Liver (tissue), 9 donors: Measurements from ENCODE around the gene B9D1. TPM values are rescaled to one million over a fixed set of nuclear protein-coding genes. Genes with fewer than 3 reads are reported as not detected.

Experiments used
- DNase-seq: peaks from one replicate; pipeline ENCODE4 v3.0.0-alpha.2; 2017; ENCODE audit warnings: low spot score
- H3K27ac ChIP-seq, 2 donors: one replicate each; pipeline ENCODE4 v1.7.0; 2013; ENCODE audit warnings: inconsistent platforms in 2 of 2, low read length in 2 of 2, control low read depth in 1 of 2, low read depth in 1 of 2, mild to moderate bottlenecking in 1 of 2
- H3K27me3 ChIP-seq, 4 donors: one replicate each; pipeline versions ENCODE4 v1.6.1 to v1.7.0; 2013; ENCODE audit warnings: low read length in 3 of 4, inconsistent platforms in 1 of 4, mild to moderate bottlenecking in 1 of 4, moderate library complexity in 1 of 4; ENCODE audit not compliant: control insufficient read depth in 4 of 4, insufficient read depth in 4 of 4
- H3K36me3 ChIP-seq, 4 donors: one replicate each; pipeline versions ENCODE4 v1.6.1 to v1.7.0; 2013; ENCODE audit warnings: low read length in 3 of 4, mild to moderate bottlenecking in 3 of 4, low read depth in 1 of 4, moderate library complexity in 1 of 4; ENCODE audit not compliant: control insufficient read depth in 4 of 4, insufficient read depth in 3 of 4
- H3K4me1 ChIP-seq, 4 donors: one replicate each; pipeline versions ENCODE4 v1.6.1 to v1.7.0; 2013; ENCODE audit warnings: low read length in 3 of 4, mild to moderate bottlenecking in 3 of 4, moderate library complexity in 1 of 4; ENCODE audit not compliant: control insufficient read depth in 4 of 4, insufficient read depth in 4 of 4
- H3K4me3 ChIP-seq, 3 donors: one replicate each; pipeline versions ENCODE4 v1.6.1 to v1.7.0; 2013; ENCODE audit warnings: low read length in 3 of 3, control low read depth in 1 of 3, low read depth in 1 of 3, mild to moderate bottlenecking in 1 of 3
- H3K9ac ChIP-seq, 2 donors: one replicate each; pipeline ENCODE4 v1.7.0; 2013; ENCODE audit warnings: low read length in 2 of 2, mild to moderate bottlenecking in 2 of 2, moderate library complexity in 2 of 2, control low read depth in 1 of 2, low read depth in 1 of 2
- H3K9me3 ChIP-seq, 4 donors: one replicate each; pipeline versions ENCODE4 v1.6.1 to v1.7.0; 2013; ENCODE audit warnings: low read length in 3 of 4; ENCODE audit not compliant: control insufficient read depth in 4 of 4
- CTCF ChIP-seq: fragments of 150-350 bp; IDR thresholded peaks from 2 replicates; pipeline ENCODE4 v1.5.1; 2017; ENCODE audit warnings: improper control_type of control experiment, low read depth, low read length; ENCODE audit not compliant: missing input control
- EGR1 ChIP-seq, 2 donors: IDR thresholded peaks; 2 replicates each; pipeline ENCODE4 v1.6.1; 2016 to 2018; ENCODE audit warnings: antibody characterized with exemption in 2 of 2, low read depth in 2 of 2
- FOXA1 ChIP-seq: IDR thresholded peaks from 2 replicates; pipeline ENCODE4 v1.6.1; 2016; ENCODE audit warnings: antibody characterized with exemption
- FOXA2 ChIP-seq: IDR thresholded peaks from 2 replicates; pipeline ENCODE4 v1.6.1; 2016; ENCODE audit warnings: antibody characterized with exemption
- GABPA ChIP-seq, 2 donors: IDR thresholded peaks in 1 of 2; conservative IDR thresholded peaks in 1 of 2; 2 replicates each; pipeline ENCODE4 v1.6.1; 2016; ENCODE audit warnings: antibody characterized with exemption in 2 of 2, mild to moderate bottlenecking in 1 of 2, moderate library complexity in 1 of 2
- HNF4A ChIP-seq, 2 donors: conservative IDR thresholded peaks; 2 replicates each; pipeline ENCODE4 v1.6.1; 2016; ENCODE audit warnings: antibody characterized with exemption in 2 of 2, mild to moderate bottlenecking in 2 of 2
- HNF4G ChIP-seq: IDR thresholded peaks from 2 replicates; pipeline ENCODE4 v1.6.1; 2016; ENCODE audit warnings: antibody characterized with exemption
- JUND ChIP-seq, 2 donors: IDR thresholded peaks; 2 replicates each; pipeline ENCODE4 v1.6.1; 2016; ENCODE audit warnings: antibody characterized with exemption in 2 of 2
- MAX ChIP-seq: IDR thresholded peaks from 2 replicates; pipeline ENCODE4 v1.6.1; 2016; ENCODE audit warnings: antibody characterized with exemption
- NR2F2 ChIP-seq: IDR thresholded peaks from 2 replicates; pipeline ENCODE4 v1.6.1; 2016; ENCODE audit warnings: antibody characterized with exemption
- RAD21 ChIP-seq, 2 donors: IDR thresholded peaks; 2 replicates each; pipeline ENCODE4 v1.6.1; 2016; ENCODE audit warnings: antibody characterized with exemption in 2 of 2, mild to moderate bottlenecking in 2 of 2
- REST ChIP-seq: IDR thresholded peaks from 2 replicates; pipeline ENCODE4 v1.6.1; 2016; ENCODE audit warnings: antibody characterized with exemption, mild to moderate bottlenecking
- RXRA ChIP-seq, 2 donors: IDR thresholded peaks; 2 replicates each; pipeline ENCODE4 v1.6.1; 2017 to 2018; ENCODE audit warnings: antibody characterized with exemption in 2 of 2, mild to moderate bottlenecking in 1 of 2
- SP1 ChIP-seq: IDR thresholded peaks from 2 replicates; pipeline ENCODE4 v1.6.1; 2018; ENCODE audit warnings: antibody characterized with exemption, mild to moderate bottlenecking
- TAF1 ChIP-seq: conservative IDR thresholded peaks from 2 replicates; pipeline ENCODE4 v1.6.1; 2016; ENCODE audit warnings: antibody characterized with exemption, mild to moderate bottlenecking
- YY1 ChIP-seq: IDR thresholded peaks from 2 replicates; pipeline ENCODE4 v1.6.1; 2016; ENCODE audit warnings: antibody characterized with exemption, mild to moderate bottlenecking
- ZBTB33 ChIP-seq: IDR thresholded peaks from 2 replicates; pipeline ENCODE4 v1.6.1; 2016; ENCODE audit warnings: antibody characterized with exemption
- WGBS: extraction: QIAGEN DNeasy Blood & Tissue Kit; methylation state at CpG from one replicate; pipeline ENCODE4 v1.1.7; 2013; 5-methylcytosine and 5-hydroxymethylcytosine counted together
- polyA plus RNA-seq, 2 donors: library from polyadenylated mRNA; stranded (reverse) in 1 of 2; unstranded in 1 of 2; fragments of 200-250 nt in 1 of 2; fragments of >200 nt in 1 of 2; fragmentation: Nextera tagmentation in 1 of 2; extraction: Ambion mirVana in 1 of 2; gene quantifications; one replicate each; pipeline versions ENCODE4 v1.2.1 to v1.2.3, GENCODE V29; 2013 to 2015
- total RNA-seq, 2 donors: library from RNA; depleted of rRNA; stranded (reverse); fragments of >200 nt; gene quantifications; one replicate each; pipeline ENCODE4 v1.2.3, GENCODE V29; 2014
- donor health status: healthy.
- donor health status: healthy.
- donor health status: healthy.
- donor health status: healthy.
- donor health status: healthy.

The B9D1 gene
- total and polyA plus RNA-seq, 4 donors = 8.4 to 22.0 (median 10.8) TPM

- no peak overlapping the region for H3K27ac ChIP-seq
- no peak for DNase-seq
- H3K9me3 ChIP-seq = no peaks in the 10 kb centered on the region
- H3K4me1 ChIP-seq = no peaks in the 10 kb centered on the region
- no peaks in the 10 kb centered on the region for H3K27me3 ChIP-seq
- no peak overlapping the region for H3K9ac ChIP-seq
- H3K36me3 ChIP-seq = no peaks in the 10 kb centered on the region
- no peak for TF ChIP-seq REST
- no peak for TF ChIP-seq MAX
- TF ChIP-seq NR2F2 = no peak
- no peak for TF ChIP-seq RAD21 (IDR thresholded peaks at IDR 0.05)
- TF ChIP-seq RXRA (IDR thresholded peaks at IDR 0.05) = no peak
- no peak for TF ChIP-seq ZBTB33
- TF ChIP-seq EGR1 (IDR thresholded peaks at IDR 0.05; ENCODE audit: low read depth in 2 of 2) = no peak
- TF ChIP-seq TAF1 = no peak
- TF ChIP-seq JUND (IDR thresholded peaks at IDR 0.05) = no peak
- no peak for TF ChIP-seq HNF4A (conservative IDR thresholded peaks at IDR 0.05)
- TF ChIP-seq FOXA2 = no peak
- TF ChIP-seq SP1 = no peak
- WGBS = 88% methylated on average over 1 of the region's 1 CpG
- no peak overlapping the region for H3K4me3 ChIP-seq
Measured at GRCh38 chr17:19404264-19404663, 41.7 kb upstream of the B9D1 start.

GRCh38 chr17:19403021-19403420, 40.5 kb upstream of the B9D1 start:
- 91% methylated on average over 4 of the region's 4 CpGs for WGBS
- H3K9me3 ChIP-seq = no peaks in the 10 kb centered on the region
- TF ChIP-seq RAD21 (IDR thresholded peaks at IDR 0.05) (no peak), HNF4G (no peak), TAF1 (no peak), EGR1 (IDR thresholded peaks at IDR 0.05; ENCODE audit: low read depth in 2 of 2) (no peak), MAX (no peak)
- no peaks in the 10 kb centered on the region for H3K4me1 ChIP-seq
- no peak overlapping the region for H3K27ac ChIP-seq
- no peak overlapping the region for H3K9ac ChIP-seq
- no peak for DNase-seq
- no peak overlapping the region for H3K4me3 ChIP-seq
- H3K36me3 ChIP-seq = no peaks in the 10 kb centered on the region
- H3K27me3 ChIP-seq = no peaks in the 10 kb centered on the region

- Histone ChIP-seq H3K4me3 (no peak overlapping the region), H3K27me3 (no peaks in the 10 kb centered on the region), H3K9ac (no peak overlapping the region), H3K4me1 (no peaks in the 10 kb centered on the region), H3K36me3 (no peaks in the 10 kb centered on the region), H3K27ac (no peak overlapping the region), H3K9me3 (no peaks in the 10 kb centered on the region)
- DNase-seq = no peak
- 93% methylated on average over 1 of the region's 1 CpG for WGBS
- TF ChIP-seq FOXA2 (no peak), FOXA1 (no peak), JUND (IDR thresholded peaks at IDR 0.05) (no peak), SP1 (no peak), MAX (no peak), GABPA (IDR thresholded peaks at IDR 0.05 in 1 of 2, conservative IDR thresholded peaks at IDR 0.05 in 1 of 2) (no peak), HNF4A (conservative IDR thresholded peaks at IDR 0.05) (no peak), TAF1 (no peak), YY1 (no peak), ZBTB33 (no peak), RAD21 (IDR thresholded peaks at IDR 0.05) (no peak), NR2F2 (no peak), CTCF (no peak), HNF4G (no peak)
Measured at GRCh38 chr17:19402171-19402570, 39.6 kb upstream of the B9D1 start.
